HepG2 (cell line): ENCODE data around the gene GIPC2. TPM values are rescaled to one million over a fixed set of nuclear protein-coding genes. Genes with fewer than 3 reads are reported as not detected.

Experiments
- HNF1A ChIP-seq, 2 experiments: sonication (generic) in 1 of 2; formaldehyde crosslinking in 1 of 2; IDR thresholded peaks; 2 replicates each; pipeline versions ENCODE4 v1.4.0 to v1.6.1; 2016 to 2020; ENCODE audit warnings: borderline replicate concordance in 1 of 2, low read depth in 1 of 2, mild to moderate bottlenecking in 1 of 2, missing genetic modification reagents in 1 of 2
- KDM1A ChIP-seq: IDR thresholded peaks from 2 replicates; pipeline ENCODE4 v1.6.1; 2016; ENCODE audit warnings: missing compliant biosample characterization
- MIER2 ChIP-seq: IDR thresholded peaks from 2 replicates; pipeline ENCODE4 v1.6.1; 2016; ENCODE audit warnings: missing biosample characterization, missing genetic modification reagents
- RAD21 ChIP-seq: fragments of 450-650 bp; formaldehyde crosslinking; IDR thresholded peaks from 2 replicates; pipeline ENCODE4 v1.5.0; 2020; ENCODE audit warnings: mild to moderate bottlenecking
- SMYD3 ChIP-seq: sonication (generic); formaldehyde crosslinking; IDR thresholded peaks from 2 replicates; pipeline ENCODE4 v1.8.1; 2023; ENCODE audit warnings: mild to moderate bottlenecking, missing genetic modification reagents
- TGIF2 ChIP-seq: IDR thresholded peaks from 2 replicates; pipeline ENCODE4 v1.6.1; 2016; ENCODE audit warnings: control low read depth, missing compliant biosample characterization
- TRIM22 ChIP-seq: fragments of 450-650 bp; IDR thresholded peaks from 2 replicates; pipeline ENCODE4 v1.6.1; 2017
- ZBTB3 ChIP-seq: sonication (generic); formaldehyde crosslinking; IDR thresholded peaks from 2 replicates; pipeline ENCODE4 v1.4.0; 2020; ENCODE audit warnings: low read depth, mild to moderate bottlenecking, moderate library complexity, missing genetic modification reagents, borderline replicate concordance
- ZBTB40 ChIP-seq, 2 experiments: fragments of 450-650 bp in 1 of 2; sonication (generic) in 1 of 2; formaldehyde crosslinking in 1 of 2; IDR thresholded peaks; 2 replicates each; pipeline versions ENCODE4 v1.6.1 to v1.8.0; 2016 to 2022; ENCODE audit warnings: antibody characterized with exemption in 1 of 2, mild to moderate bottlenecking in 1 of 2, missing genetic modification reagents in 1 of 2
- ZNF710 ChIP-seq: sonication (generic); formaldehyde crosslinking; IDR thresholded peaks from 2 replicates; pipeline ENCODE4 v1.5.0; 2020; ENCODE audit warnings: mild to moderate bottlenecking, missing genetic modification reagents, borderline replicate concordance
- polyA plus RNA-seq, 8 experiments: library from polyadenylated mRNA; depleted of rRNA in 3 of 8; stranded (reverse) in 7 of 8; unstranded in 1 of 8; fragments of >200 nt; fragmentation: Illumina TruSeq in 4 of 8; extraction: Trizol in 4 of 8; gene quantifications; 2 replicates each; pipeline versions ENCODE4 v1.2.1 to v1.2.3, GENCODE V29; 2011 to 2016; ENCODE audit warnings: low read depth in 4 of 8, missing spikeins in 1 of 8, mixed read lengths in 1 of 8; ENCODE audit not compliant: insufficient read depth in 1 of 8
- total RNA-seq, 5 experiments: library from RNA; depleted of rRNA; stranded (reverse); fragments of >200 nt; fragmentation: Illumina TruSeq; extraction: Trizol; gene quantifications; 2 replicates each; pipeline ENCODE4 v1.2.3, GENCODE V29; 2016; ENCODE audit warnings: low read depth in 1 of 5

The GIPC2 gene
- total and polyA plus RNA-seq, 2 of the 13 experiments (the other 11 are each of a cell fraction or from before 2014, with no cell fraction given) = 6.1 to 21.6 TPM

GRCh38 chr1:78045926-78046778 is at the start of gene GIPC2 (continued):
- no peak for TF ChIP-seq ZNF710
- TF ChIP-seq KDM1A (CRISPR knock-in tag) = no peak; the same call in 1 of the 2 replicates
- TF ChIP-seq TGIF2 = 0 out of 2 replicates have a peak, but pooled peaks have one; percentile 16
- no peak for TF ChIP-seq HNF1A (IDR thresholded peaks at IDR 0.05; ENCODE audit: low read depth)
- 0 out of 2 replicates have a peak, but pooled peaks have one; percentile 26 for TF ChIP-seq HNF1A (CRISPR knock-in tag; IDR thresholded peaks at IDR 0.05; ENCODE audit: borderline replicate concordance)
- TF ChIP-seq SMYD3 (CRISPR knock-in tag) = peak; percentile 65; the same call in 1 of the 2 replicates
- TF ChIP-seq MIER2 (CRISPR knock-in tag) = no peak
- no peak for TF ChIP-seq ZBTB3 (CRISPR knock-in tag)
- no peak for TF ChIP-seq ZBTB40 (IDR thresholded peaks at IDR 0.05)
- TF ChIP-seq ZBTB40 (CRISPR knock-in tag; IDR thresholded peaks at IDR 0.05) = no peak; the same call in 1 of the 2 replicates
- TF ChIP-seq TRIM22 = no peak
- no peak; the same call in 1 of the 2 replicates for TF ChIP-seq RAD21 (CRISPR knock-in tag)
